Ovary (tissue), 3 donors: ENCODE results near the gene PPM1F.

Source experiments
- CTCF ChIP-seq, 3 donors: fragments of 450-650 bp in 2 of 3; fragments of 200-600 bp in 1 of 3; IDR thresholded peaks; one replicate each; pipeline versions ENCODE4 v1.5.1 to v1.8.0; 2016 to 2022; ENCODE audit warnings: antibody characterized with exemption in 3 of 3, mild to moderate bottlenecking in 1 of 3
- POLR2A ChIP-seq: fragments of 450-650 bp; IDR thresholded peaks from one replicate; pipeline ENCODE4 v1.6.1; 2017; ENCODE audit warnings: antibody characterized with exemption, mild to moderate bottlenecking, moderate library complexity
- donor health status: DM: no; HTN: no; CAD: no.

GRCh38 chr22:21921184-21921721 is 31.4 kb downstream of the PPM1F start:
- TF ChIP-seq CTCF (IDR thresholded peaks at IDR 0.05) (no peak), POLR2A (no peak)
